Prostate gland (tissue), 2 donors: ENCODE results near the gene GNAQ. TPM values are rescaled to one million over a fixed set of nuclear protein-coding genes. Genes with fewer than 3 reads are reported as not detected.
A peak's percentile ranks its signal among the peaks of the same experiment; 100 is the strongest.

ENCODE experiments used
- DNase-seq: peaks from one replicate; pipeline ENCODE4 v3.0.0-alpha.2; 2019; ENCODE audit warnings: low spot score
- H3K27ac ChIP-seq, 2 donors: fragments of 200-600 bp; sonication (generic); 2 replicates each; pipeline ENCODE4 v1.5.1; 2017 to 2019
- H3K27me3 ChIP-seq: fragments of 200-600 bp; sonication (generic); replicated peaks from 2 replicates; pipeline ENCODE4 v1.5.1; 2019; ENCODE audit not compliant: insufficient read depth
- H3K36me3 ChIP-seq, 2 donors: fragments of 200-600 bp; sonication (generic); 1 replicate in 1 of 2; 2 replicates in 1 of 2; pipeline versions ENCODE4 v1.5.1 to v1.8.1; 2017 to 2019
- H3K4me1 ChIP-seq: fragments of 200-600 bp; sonication (generic); replicated peaks from 2 replicates; pipeline ENCODE4 v1.5.1; 2019
- H3K4me3 ChIP-seq, 2 donors: fragments of 200-600 bp; sonication (generic); 2 replicates each; pipeline ENCODE4 v1.5.1; 2017 to 2019
- H3K9me3 ChIP-seq: fragments of 200-600 bp; sonication (generic); 2 replicates; pipeline ENCODE4 v1.5.1; 2017
- POLR2A ChIP-seq: fragments of 450-650 bp; IDR thresholded peaks from one replicate; pipeline ENCODE4 v1.6.1; 2016; ENCODE audit warnings: antibody characterized with exemption, mild to moderate bottlenecking
- POLR2AphosphoS5 ChIP-seq: sonication (generic); formaldehyde crosslinking; IDR thresholded peaks from one replicate; pipeline ENCODE4 v1.6.1; 2017; ENCODE audit warnings: antibody characterized with exemption
- WGBS: methylation state at CpG from one replicate; pipeline ENCODE4 v1.1.5; 2018; 5-methylcytosine and 5-hydroxymethylcytosine counted together
- intact Hi-C: fragments of 100-400 bp; cut with DNase I; formaldehyde crosslinking; loops from one replicate; pipeline ENCODE4 v1.14.2; 2022
- total RNA-seq, 2 donors: library from RNA; depleted of rRNA; stranded (reverse); fragments of >200 nt; gene quantifications; one replicate each; pipeline ENCODE4 v1.1.0, GENCODE V29; 2016
- TF ChIP-seq, protein P1 (sequence below), 4 experiments: fragments of 200-600 bp in 2 of 4; fragments of 450-650 bp in 2 of 4; sonication (generic) in 2 of 4; IDR thresholded peaks; 1 replicate in 3 of 4; 2 replicates in 1 of 4; pipeline ENCODE4 v1.5.1; 2016 to 2019; ENCODE audit warnings: antibody characterized with exemption in 4 of 4, mild to moderate bottlenecking in 2 of 4, moderate library complexity in 2 of 4

GNAQ gene
- total RNA-seq, 2 donors from 2014 or later = 35.0 to 43.7 TPM

GRCh38 chr9:77753180-77753579 lies 278.4 kb downstream of the GNAQ start:
- Histone ChIP-seq H3K27me3 (no peaks in the 10 kb centered on the region), H3K27ac (no peak overlapping the region), H3K9me3 (no peaks in the 10 kb centered on the region), H3K4me3 (no peak overlapping the region), H3K4me1 (no peaks in the 10 kb centered on the region), H3K36me3 (no peaks in the 10 kb centered on the region)
- no peak for DNase-seq
- no peak for TF ChIP-seq POLR2AphosphoS5
- no peak for TF ChIP-seq POLR2A
- TF ChIP-seq, protein P1, sequence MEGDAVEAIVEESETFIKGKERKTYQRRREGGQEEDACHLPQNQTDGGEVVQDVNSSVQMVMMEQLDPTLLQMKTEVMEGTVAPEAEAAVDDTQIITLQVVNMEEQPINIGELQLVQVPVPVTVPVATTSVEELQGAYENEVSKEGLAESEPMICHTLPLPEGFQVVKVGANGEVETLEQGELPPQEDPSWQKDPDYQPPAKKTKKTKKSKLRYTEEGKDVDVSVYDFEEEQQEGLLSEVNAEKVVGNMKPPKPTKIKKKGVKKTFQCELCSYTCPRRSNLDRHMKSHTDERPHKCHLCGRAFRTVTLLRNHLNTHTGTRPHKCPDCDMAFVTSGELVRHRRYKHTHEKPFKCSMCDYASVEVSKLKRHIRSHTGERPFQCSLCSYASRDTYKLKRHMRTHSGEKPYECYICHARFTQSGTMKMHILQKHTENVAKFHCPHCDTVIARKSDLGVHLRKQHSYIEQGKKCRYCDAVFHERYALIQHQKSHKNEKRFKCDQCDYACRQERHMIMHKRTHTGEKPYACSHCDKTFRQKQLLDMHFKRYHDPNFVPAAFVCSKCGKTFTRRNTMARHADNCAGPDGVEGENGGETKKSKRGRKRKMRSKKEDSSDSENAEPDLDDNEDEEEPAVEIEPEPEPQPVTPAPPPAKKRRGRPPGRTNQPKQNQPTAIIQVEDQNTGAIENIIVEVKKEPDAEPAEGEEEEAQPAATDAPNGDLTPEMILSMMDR (IDR thresholded peaks at IDR 0.05) = no peak
- WGBS = 86% methylated on average over 9 of the region's 9 CpGs
- intact Hi-C loops = loop anchor here (2.0 to 10.0 kb wide), 3 partner anchors 108 to 320 kb away; partner anchors contain the start of gene GNA14

GRCh38 chr9:77752554-77752953 lies 279.1 kb downstream of the GNAQ start:
- Histone ChIP-seq H3K4me3 (no peak overlapping the region), H3K9me3 (no peaks in the 10 kb centered on the region), H3K27ac (peak overlapping the region in 1 of 2 donors; percentile 6), H3K4me1 (no peaks in the 10 kb centered on the region), H3K36me3 (no peaks in the 10 kb centered on the region), H3K27me3 (no peaks in the 10 kb centered on the region)
- 50% methylated on average over 1 of the region's 1 CpG for WGBS
- no peak for DNase-seq
- intact Hi-C loops = loop anchor here (2.0 to 10.0 kb wide), 3 partner anchors 108 to 320 kb away; partner anchors contain the start of gene GNA14
- TF ChIP-seq POLR2AphosphoS5 = no peak
- TF ChIP-seq, protein P1 (IDR thresholded peaks at IDR 0.05) = no peak
- no peak for TF ChIP-seq POLR2A

GRCh38 chr9:77751341-77752091 lies 280.1 kb downstream of the GNAQ start:
- Histone ChIP-seq H3K9me3 (no peaks in the 10 kb centered on the region), H3K27me3 (no peaks in the 10 kb centered on the region), H3K4me1 (no peaks in the 10 kb centered on the region), H3K4me3 (no peak overlapping the region), H3K36me3 (no peaks in the 10 kb centered on the region), H3K27ac (peak overlapping the region; percentile 6 to 14)
- WGBS = 26% methylated on average over 8 of the region's 8 CpGs
- DNase-seq = peak; percentile 64
- intact Hi-C loops = loop anchor here (2.0 to 10.0 kb wide), 3 partner anchors 107 to 319 kb away; partner anchors contain the start of gene GNA14
- TF ChIP-seq, protein P1 (IDR thresholded peaks at IDR 0.05) = peak in 3 of 4 experiments; percentile 40 to 68 (median 59)
- TF ChIP-seq POLR2A = no peak

DNA sequence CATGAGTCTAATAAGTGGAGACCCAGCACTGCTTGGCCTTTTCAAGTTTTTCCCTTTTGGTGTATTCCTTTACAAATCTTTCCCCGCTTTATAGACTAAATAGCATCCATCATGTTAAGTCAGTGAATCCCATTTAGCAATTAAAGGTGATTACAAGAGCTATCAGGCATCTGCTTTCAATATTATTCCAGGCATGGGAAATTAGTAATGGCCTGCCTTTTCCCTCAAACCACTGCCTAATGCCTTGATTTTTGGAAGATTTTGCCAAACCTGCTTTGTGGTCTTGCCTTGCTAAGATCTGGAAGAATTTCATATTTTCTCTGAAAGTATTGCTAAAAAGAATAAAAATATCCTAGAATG lies 280.6 kb downstream of the GNAQ start:
- no peak overlapping the region for H3K4me3 ChIP-seq
- H3K36me3 ChIP-seq = no peaks in the 10 kb centered on the region
- no peaks in the 10 kb centered on the region for H3K4me1 ChIP-seq
- H3K9me3 ChIP-seq = no peaks in the 10 kb centered on the region
- intact Hi-C loops = loop anchor here (5.0 to 10.0 kb wide), 2 partner anchors 106 to 294 kb away; partner anchors contain the start of gene GNA14
- TF ChIP-seq, protein P1 (IDR thresholded peaks at IDR 0.05) = no peak
- TF ChIP-seq POLR2AphosphoS5 = no peak
- no peak for TF ChIP-seq POLR2A
- no peaks in the 10 kb centered on the region for H3K27me3 ChIP-seq
- no peak overlapping the region for H3K27ac ChIP-seq
- DNase-seq = no peak
- 97% methylated on average over 1 of the region's 1 CpG for WGBS

GRCh38 chr9:77750284-77750683 lies 281.3 kb downstream of the GNAQ start:
- no peak for TF ChIP-seq POLR2AphosphoS5
- TF ChIP-seq, protein P1 (IDR thresholded peaks at IDR 0.05) = no peak
- no peak for TF ChIP-seq POLR2A
- Histone ChIP-seq H3K36me3 (no peaks in the 10 kb centered on the region), H3K4me1 (no peaks in the 10 kb centered on the region), H3K27me3 (no peaks in the 10 kb centered on the region), H3K27ac (no peak overlapping the region), H3K4me3 (no peak overlapping the region), H3K9me3 (no peaks in the 10 kb centered on the region)
- no peak for DNase-seq
- WGBS = 59% methylated on average over 1 of the region's 1 CpG
- intact Hi-C loops = loop anchor here (5.0 to 10.0 kb wide), 2 partner anchors 105 to 293 kb away; partner anchors contain the start of gene GNA14
